Stimulated activated CD4-positive, alpha-beta T cell treated with anti-CD3 and anti-CD28 coated beads, Interleukin-15, amount 100 ng/mL, for 48 hours (primary cell): ENCODE measurements around the gene ZMYND8.
"Not testable (repeated sequence)": the region's sequence is repeated elsewhere in the genome, so short reads cannot be mapped to it uniquely, and the experiment has no call there.

ENCODE experiments used
- DNase-seq, 2 donors: peaks; one replicate each; pipeline ENCODE4 v3.0.0-alpha.2; 2020; ENCODE audit warnings: low read depth in 2 of 2

ZMYND8 gene

DNA sequence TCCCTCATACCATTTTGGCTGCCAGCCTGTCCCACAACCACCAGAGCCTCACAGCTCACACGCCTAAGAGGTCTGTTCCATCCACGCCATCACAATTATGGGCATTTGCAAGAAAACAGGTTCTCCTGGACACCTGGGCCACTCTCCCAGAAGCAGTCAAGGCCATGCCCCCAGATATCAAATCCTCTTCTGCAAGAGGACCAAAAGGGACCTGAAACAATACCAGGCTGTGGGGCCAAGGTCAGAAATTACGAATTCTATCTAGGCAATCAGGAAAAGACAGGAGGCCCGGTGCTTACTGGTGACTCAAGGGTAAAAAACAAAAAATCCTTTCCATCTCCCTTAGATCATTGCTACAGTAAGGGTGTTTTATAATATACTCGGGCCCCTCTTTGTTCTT, 69.8 kb downstream of the ZMYND8 start:
- no peak for DNase-seq

DNA sequence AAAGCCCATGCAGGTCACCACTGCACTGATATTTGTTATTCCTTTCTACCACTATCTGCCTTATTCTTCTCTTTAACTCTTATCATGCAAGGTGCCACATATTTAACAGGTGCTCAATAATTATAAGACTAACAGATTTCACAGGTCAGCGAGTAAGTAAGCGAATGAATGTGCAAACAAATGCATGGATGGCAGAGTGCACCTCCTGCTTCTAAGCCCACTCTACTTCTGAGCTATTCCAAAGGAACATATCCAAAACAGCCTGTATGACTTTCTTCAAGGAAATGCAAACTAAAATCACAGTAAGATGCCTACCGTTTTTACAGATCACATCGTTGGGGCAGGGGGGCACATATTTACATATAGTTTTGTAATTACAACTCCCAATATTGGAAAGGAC, 71.3 kb downstream of the ZMYND8 start:
- no peak for DNase-seq

DNA sequence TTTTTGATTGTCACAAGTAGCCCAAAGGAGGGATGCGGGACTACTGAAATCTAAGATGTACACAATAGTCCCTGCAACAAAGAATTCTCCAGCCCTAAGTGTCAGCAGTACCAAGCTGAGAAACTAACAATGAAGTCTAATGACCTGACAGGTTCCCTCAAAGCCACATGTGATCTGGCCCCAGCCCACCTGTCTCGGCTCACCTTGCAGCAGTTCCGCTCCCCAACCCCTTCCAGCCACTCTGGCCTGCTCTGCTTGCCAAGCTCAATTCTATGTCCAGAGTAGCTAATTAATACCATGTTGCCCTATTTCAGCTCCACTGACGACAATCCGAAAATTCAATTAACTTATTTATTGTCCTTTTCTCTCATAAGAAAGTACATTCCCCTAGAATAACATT, 72.1 kb downstream of the ZMYND8 start:
- no peak for DNase-seq

DNA sequence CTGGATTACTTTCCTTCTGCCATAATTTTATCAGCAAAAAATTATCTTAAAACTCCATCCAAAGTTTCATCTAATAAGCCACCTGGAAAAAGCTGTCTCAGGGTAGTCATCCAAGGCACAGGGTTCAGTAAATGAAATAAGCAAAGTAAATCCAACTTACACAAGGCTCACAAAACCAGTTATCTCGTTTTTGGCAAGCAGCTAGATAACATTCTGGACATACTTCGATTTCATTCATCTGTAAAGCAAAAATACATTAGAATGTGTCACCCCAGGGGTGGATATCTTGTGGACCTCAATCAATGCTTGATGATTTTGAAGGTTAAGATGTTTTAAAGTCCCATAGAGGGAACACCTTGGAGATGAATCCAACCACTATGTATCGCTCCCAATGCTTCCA, 73.1 kb downstream of the ZMYND8 start:
- DNase-seq, result no peak

DNA sequence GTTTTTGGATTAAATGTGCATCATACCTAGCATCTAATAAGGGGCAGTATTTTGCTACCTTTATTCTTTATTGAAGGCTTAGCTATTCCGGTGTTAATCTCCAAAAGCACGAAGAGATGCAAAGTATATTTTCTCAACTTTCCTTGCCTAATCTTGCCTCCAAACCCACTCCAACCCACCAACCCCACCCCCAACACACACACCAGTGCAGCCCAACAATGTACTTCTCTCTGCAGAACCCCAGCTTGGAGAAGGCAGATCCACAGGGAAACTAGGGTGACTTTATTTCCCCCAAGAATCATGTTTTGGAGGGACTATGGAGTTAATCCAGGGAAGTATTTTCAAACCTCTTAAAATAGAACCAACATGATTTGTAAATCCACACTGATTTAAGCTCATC, 73.6 kb downstream of the ZMYND8 start:
- DNase-seq, result no peak

DNA sequence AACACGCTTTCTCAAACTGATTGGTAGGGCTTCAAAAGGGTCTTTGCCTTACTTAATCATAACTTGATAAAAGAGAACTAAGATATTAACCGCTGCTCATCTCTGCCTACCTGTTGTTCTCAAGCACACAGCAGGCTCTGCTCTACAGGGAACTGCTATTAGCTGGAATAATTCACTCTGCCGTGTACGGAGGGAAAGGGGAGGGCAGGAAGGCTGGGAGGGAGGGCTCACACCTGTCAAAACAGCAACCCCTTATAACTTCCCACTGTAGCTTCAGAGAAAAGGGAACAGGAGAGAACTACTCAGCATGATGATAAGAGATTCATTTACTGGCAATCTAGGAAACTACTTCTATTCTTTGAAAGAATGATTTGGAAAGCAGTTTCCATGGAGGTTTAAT, 75.1 kb downstream of the ZMYND8 start:
- DNase-seq, result no peak

DNA sequence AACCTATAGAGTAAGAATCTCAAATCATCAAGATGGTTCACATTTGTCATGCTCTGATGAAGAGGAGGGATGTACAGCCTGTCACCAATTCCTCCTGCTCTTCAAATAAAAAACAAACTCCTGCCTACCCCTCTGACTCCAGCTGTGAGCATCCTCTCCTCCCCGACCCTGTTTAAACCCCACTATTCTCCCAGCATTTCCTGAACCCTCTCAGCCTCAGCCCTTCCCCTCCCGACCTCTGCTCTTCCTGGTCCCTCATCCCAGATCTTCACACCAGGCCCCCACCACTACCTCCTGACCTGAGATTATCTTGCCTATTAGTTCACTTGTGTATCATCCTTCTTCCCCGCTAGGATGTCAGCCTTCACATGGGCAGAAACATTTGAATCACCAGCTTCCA, 75.8 kb downstream of the ZMYND8 start:
- no peak for DNase-seq

DNA sequence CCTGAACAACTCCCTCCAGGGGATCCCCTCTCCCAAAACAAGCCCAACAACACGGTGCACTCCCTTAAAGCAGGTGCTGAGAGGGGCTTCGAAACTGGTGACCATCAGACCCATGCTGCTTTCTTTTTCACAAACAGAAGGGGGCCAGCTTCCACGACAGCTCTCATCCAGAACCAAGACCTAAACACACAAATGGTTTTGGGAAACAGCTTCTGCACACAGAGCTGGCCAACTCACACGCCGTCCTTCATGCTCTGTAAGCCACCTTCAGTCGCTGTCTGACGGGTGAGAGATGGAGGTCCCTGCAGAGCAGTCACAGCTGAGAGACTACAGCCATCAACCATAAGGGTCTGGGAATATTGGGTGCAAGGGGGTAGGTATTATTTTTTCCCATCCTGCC, 76.3 kb downstream of the ZMYND8 start:
- DNase-seq, result no peak

DNA sequence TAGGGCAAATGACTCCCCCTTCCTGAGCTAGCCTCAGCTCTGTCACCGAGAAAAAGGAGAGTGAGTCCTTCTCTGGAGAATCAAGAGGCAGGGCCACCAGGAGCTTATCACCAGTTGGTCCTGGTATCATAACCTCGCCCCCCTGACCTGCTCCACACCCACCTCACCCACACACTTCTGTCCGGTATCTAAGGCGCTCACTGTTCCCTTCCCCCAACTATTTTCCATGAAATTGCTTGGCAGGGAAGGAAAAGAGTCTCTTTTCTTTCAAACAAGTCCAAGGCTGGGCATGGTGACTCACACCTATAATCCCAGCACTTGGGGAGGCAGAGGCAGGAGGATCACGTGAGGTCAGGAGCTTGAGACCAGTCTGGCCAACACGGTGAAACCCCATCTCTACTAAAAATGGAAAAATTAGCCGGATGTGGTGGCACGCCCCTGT, 77.6 kb downstream of the ZMYND8 start:
- DNase-seq, result no peak

DNA sequence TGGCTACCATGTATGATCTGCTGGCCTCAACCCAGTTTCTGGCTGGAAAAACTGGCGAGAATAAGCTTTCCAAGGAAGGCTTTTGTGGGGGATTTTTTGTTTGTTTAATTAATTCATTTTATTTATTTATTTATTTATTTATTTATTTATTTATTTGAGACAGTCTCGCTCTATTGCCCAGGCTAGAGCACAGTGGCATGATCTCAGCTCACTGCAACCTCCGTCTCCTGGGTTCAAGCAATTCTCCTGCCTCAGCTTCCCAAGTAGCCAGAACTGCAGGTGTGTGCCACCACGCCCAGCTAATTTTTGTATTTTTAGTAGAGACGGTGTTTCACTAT, 79.0 kb downstream of the ZMYND8 start:
- not testable (repeated sequence) for DNase-seq

DNA sequence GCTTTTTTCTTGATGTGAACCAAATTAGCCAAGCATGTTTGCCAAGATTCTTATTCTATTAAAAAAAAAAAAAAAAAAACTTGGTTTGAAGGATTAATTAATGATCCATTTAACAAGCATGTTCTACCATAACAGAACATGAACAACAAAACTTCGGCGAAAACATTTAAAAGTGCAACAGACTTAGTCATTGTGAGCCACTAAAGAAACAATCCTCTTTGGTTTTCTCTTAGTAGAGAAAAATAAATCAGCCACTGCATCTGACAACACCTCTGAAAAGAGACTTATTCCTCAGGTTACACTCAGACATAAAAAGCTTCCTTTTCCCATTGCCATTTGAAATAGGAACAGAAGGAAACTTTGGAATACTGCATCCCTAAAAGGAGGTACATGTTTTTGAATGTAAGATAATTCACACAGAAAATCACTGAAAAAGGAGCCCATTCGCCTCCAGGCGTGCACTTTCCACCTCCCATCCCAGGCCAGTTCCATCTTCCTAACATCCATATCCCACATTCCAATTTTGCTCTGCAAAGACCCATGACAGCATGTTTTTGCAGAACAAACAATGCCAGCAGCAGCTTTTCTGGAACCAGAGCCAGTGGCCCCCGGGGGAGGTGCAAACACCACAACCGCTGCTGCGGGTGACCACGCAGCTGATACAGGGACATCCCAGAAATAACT, 79.5 kb downstream of the ZMYND8 start:
- DNase-seq, result no peak

DNA sequence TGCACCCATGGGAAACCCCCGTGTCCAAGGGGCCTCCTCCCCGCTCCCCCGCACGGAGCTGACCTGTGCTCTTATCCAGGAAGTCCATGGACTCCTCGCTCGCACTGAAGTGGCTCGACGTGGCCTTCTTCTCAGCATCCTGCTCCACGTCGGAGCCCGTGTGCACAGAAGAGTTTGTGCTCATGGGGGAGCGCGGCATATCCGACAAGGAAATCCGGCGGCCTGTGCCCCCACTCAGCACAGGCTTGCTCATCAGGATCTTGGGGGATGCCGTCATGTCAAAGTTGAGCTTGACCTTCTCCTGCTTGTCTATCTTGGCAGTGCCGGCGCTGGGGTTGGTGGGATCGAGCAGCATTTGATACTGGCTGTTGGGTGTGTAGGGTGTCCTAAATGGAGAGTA, 80.2 kb downstream of the ZMYND8 start:
- no peak for DNase-seq

DNA sequence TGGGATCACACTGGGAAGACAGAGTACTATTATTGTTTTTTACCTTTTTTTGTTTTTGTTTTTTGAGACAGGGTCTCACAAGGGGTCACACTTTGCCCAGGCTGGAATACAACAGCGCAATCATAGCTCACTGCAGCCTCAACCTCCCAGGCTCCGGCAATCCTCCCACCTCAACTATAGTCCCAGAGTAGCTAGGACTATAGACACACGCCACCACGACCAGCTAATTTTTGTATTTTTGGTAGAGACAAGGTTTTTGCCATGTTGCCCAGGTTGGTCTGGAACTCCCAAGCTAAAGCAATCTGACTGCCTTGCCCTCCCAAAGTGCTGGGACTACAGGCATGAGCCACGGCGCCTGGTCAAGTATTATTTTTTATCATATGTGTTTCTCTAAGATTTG, 81.0 kb downstream of the ZMYND8 start:
- no peak for DNase-seq

DNA sequence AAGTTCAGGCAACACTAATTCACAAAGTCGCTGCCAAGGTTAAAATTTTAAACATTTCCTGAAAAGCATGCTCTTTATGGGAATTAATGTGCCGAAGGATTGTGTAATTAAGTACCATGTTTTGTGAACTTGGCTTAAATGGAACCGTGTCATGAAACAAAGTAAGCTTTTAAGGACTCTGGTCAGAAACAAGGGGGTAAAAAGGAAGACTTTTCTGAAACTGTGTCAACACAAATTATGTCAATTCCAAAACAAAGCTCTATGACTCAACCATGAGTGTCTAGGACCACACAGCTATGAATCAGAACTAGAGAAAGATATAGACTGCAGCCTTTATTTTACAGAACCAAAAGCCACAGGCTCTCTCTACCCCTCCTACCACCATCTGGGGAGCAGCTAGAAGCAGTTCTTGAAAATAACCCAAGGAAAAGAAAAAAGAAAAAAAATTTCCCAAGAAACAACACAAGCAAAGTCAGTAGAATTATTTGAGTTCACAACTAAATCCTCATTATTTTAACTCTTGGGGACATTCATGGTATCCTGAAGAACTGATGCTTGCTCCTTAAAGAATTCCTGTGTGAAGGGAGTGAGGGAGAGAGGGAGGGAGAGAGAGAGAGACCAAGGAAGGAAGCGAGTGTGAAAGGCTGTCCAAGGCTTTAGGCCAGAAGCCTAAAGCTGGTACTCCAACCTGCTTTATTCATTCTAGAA, 81.9 kb downstream of the ZMYND8 start:
- peak in 1 of 2 donors; percentile 26 for DNase-seq

DNA sequence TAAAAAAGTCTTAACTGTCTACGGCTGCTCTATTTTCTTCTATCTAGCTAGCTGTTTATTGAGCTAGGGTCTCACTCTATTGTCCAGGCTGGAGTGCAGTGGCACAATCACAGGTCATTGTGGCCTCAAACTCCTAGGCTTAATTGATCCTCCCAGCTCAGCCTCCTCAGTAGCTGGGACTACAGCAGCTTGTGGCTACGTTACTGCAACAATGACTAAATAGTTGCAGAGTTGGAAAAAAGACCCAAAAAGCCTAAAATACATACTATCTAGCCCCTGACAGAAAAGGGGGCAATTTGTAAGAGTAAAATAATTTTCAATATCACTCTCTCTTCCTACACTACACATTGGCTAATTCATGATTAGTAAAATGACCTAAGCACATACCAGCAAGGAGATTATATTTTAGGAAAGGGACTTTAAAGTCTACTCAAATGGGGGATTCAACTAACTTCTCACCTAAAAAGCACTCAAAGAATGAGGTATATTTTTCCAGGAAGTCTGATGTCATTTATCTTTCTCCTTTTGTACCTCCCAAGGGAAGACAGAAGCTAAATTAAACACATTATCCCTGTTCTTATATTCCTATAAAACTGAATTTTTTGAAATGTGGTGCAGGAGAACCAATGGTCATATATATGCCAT, 82.8 kb downstream of the ZMYND8 start:
- no peak for DNase-seq

DNA sequence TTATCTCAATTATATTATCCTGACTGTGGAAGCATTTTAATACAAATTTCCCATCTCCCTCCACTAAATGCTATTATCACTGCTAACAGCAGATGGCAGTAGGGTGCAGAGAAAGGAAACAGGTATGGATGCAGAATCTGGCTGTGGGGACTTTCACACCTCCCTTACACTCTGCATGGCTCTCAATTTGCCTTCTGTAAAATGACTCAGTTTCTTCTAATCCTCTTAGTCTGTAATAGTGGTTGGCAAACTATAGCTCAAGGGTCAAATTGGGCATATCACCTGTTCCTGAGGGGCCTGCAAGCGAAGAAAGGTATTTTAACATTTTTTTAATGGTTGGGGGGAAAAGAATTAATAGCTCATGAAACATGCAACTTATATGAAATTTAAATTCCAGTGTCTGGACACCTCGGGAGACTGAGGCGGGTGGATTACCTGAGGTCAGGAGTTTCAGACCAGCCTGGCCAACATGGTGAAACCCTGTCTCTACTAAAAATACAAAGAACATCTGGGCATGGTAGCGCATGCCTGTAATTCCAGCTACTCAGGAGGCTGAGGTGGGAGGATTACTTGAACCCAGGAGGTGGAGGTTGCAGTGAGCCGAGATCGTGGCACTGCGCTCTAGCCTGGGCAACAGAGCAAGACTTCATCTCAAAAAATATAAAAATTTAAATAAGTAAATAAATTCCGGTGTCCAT, 83.5 kb downstream of the ZMYND8 start:
- peak; percentile 12 to 45 for DNase-seq

DNA sequence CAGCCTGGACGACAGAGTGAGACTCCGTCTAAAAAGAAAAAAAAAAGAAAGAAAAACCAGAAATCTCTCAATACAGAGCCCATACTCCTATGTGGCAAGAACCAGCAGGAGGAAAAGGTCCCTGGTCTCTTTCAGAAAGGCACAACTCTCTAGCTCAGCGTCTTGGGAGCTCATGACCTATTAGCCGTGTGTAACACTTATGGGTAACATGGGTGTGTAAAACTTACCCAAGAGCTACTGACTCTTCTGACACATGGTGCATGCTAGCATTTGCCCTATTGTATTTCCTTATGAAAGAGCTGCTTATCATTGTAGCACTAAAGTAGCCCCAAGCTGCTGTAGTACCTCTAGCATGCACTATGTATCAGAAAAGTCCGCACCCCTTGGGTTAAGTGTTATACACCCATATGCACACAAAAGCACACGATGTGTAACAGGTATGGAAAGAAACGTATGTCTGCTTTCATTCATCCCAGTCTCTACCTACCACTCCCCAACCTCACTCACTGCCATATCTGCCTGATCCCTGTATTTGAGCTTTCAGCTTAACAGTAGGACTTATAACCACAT, 85.4 kb downstream of the ZMYND8 start:
- no peak for DNase-seq

DNA sequence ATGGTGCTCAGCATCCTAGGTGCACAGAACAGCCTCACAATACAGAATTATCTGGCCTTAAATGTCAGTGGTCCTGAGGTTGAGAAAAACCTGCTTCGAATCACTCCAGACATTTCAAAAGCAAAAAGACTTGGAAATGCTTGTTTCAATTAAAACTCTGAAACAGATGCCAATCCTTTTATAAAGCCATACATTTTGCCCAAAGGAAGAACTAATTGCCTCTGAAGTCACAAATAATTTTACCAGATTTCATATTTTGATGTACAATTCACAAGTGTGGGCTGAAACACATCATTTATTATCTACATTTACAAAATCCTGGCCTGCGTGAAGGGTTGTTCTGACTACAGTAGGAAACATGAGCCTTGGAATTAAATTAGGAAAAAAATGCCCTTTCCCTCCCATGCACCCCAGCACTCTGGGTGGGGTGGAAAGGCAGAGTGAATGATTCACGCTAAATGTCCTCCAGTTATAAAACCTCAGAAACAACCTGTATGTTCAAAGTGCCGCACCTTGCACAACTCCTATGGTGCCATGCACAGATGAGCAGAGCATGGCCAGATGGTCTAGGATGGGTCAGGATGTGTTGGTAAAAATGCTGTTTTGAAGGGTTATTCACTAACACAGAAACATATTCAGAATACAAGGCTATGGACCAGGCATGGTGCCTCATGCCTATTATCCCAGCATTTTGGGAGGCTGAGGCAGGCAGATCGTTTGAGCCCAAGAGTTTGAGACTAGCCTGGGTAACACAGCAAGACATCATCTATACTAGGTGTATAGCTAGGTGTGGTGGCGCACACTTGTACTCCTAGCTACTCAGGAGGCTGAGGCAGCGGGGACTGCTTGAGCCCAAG, 87.0 kb downstream of the ZMYND8 start:
- no peak for DNase-seq

DNA sequence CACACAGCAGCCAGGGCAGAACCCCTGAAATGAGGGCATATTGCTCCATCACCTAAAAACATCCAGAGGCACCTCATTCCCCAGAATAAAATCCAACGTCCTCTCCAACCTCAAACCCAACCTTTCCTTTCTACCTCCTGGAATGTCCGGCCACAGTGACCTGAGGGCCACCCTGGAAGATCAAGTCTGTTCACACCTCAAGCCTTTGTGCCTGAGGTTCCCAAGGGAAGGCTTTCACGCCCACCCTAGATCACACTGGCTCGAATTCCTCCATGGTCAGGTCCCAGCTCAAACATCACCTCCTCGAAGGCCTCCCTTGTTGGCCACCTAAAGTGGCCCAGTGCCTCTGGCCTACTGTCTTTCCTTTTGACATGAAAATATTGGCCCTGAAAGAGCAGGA, 88.9 kb downstream of the ZMYND8 start:
- DNase-seq, result no peak

DNA sequence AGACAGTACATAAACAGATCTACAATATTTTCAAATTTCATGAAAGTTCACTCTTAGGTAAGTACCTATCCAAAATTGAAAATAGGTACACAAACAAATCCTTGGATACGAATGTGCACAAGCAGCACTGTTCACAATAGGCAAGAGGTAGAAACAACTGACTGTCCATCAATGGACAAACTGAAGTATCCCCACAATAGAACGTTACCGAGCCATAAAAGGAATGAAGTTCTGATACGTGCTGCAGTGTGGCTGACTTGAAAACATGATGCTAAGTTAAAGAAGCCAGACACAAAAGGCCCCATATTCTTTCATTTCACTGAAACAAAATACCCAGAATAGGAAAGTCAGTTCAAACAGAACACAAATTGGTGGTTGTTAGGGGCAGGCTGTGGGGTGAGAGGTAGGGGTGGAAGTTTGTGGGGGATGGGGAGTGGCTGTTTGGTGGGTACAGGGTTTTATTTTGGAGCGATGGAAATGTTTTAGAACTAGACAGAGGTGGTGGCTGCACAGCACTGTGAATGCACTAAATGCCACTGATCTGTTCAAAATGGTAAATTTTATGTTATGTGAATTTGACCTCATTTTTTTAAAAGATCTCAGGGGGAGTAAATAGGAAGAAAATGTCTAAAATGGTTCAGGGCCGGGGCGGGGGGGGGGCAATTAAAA, 89.5 kb downstream of the ZMYND8 start:
- DNase-seq, result no peak

DNA sequence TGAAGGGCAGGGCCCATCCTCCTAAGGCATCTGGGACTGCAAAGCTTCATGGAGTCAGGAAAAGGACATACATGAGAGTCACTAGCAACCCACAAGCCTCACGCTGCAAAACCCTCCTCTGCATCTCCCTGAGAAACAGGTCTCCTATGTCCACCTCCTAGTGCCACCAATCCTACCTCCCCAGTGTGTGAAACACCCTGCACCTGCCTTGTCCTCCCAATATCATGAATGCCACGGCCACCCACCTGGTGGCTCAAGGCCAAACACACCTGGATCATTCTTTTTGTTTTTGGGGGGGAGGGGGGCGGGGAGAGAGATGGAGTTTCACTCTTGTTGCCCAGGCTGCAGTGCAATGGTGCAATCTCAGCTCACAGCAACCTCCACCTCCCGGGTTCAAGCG, 90.5 kb downstream of the ZMYND8 start:
- no peak for DNase-seq
